H1 (cell line): ENCODE results near the gene CGREF1.

Source experiments
- EZH2 ChIP-seq: fragments of 200-600 bp; sonication (generic); IDR thresholded peaks from 2 replicates; pipeline ENCODE4 v1.7.1; 2012; ENCODE audit warnings: low read depth, mild to moderate bottlenecking, moderate library complexity, low read length, inconsistent platforms; ENCODE audit not compliant: severe bottlenecking
- JUND ChIP-seq: IDR thresholded peaks from 2 replicates; pipeline ENCODE4 v1.6.1; 2011; ENCODE audit warnings: mild to moderate bottlenecking, improper control_type of control experiment, low read length
- KDM1A ChIP-seq: fragments of 200-600, 300-600 bp; sonication (generic); IDR thresholded peaks from 2 replicates; pipeline ENCODE4 v1.7.1; 2016; ENCODE audit warnings: mild to moderate bottlenecking, low read length, borderline replicate concordance
- POLR2A ChIP-seq, 2 experiments: IDR thresholded peaks; 1 replicate in 1 of 2; 2 replicates in 1 of 2; pipeline ENCODE4 v1.6.1; 2011; ENCODE audit warnings: low read depth in 2 of 2, low read length in 2 of 2, mild to moderate bottlenecking in 2 of 2; ENCODE audit errors: control extremely low read depth in 1 of 2
- POLR2AphosphoS5 ChIP-seq: IDR thresholded peaks from 2 replicates; pipeline ENCODE4 v1.6.1; 2011; ENCODE audit warnings: low read depth, low read length
- RAD21 ChIP-seq, 2 experiments: IDR thresholded peaks in 1 of 2; conservative IDR thresholded peaks in 1 of 2; 2 replicates each; pipeline ENCODE4 v1.6.1; 2011; ENCODE audit warnings: low read depth in 2 of 2, low read length in 2 of 2, improper control_type of control experiment in 1 of 2, inconsistent platforms in 1 of 2, mild to moderate bottlenecking in 1 of 2, moderate library complexity in 1 of 2
- ZNF274 ChIP-seq: IDR thresholded peaks from 2 replicates; pipeline ENCODE4 v1.7.0; 2012; ENCODE audit warnings: low read length, borderline replicate concordance; ENCODE audit errors: extremely low read depth
- TF ChIP-seq, protein P1 (sequence below), 3 experiments: IDR thresholded peaks; 1 replicate in 2 of 3; 2 replicates in 1 of 3; pipeline versions ENCODE4 v1.5.1 to v1.6.1; 2011; ENCODE audit warnings: low read length in 3 of 3, mild to moderate bottlenecking in 3 of 3, inconsistent platforms in 2 of 3, low read depth in 1 of 3, moderate library complexity in 1 of 3; ENCODE audit not compliant: insufficient read depth in 1 of 3; ENCODE audit errors: control extremely low read depth in 1 of 3

GRCh38 chr2:27164960-27165763 is 46.2 kb upstream of the CGREF1 start:
- TF ChIP-seq, protein P1, sequence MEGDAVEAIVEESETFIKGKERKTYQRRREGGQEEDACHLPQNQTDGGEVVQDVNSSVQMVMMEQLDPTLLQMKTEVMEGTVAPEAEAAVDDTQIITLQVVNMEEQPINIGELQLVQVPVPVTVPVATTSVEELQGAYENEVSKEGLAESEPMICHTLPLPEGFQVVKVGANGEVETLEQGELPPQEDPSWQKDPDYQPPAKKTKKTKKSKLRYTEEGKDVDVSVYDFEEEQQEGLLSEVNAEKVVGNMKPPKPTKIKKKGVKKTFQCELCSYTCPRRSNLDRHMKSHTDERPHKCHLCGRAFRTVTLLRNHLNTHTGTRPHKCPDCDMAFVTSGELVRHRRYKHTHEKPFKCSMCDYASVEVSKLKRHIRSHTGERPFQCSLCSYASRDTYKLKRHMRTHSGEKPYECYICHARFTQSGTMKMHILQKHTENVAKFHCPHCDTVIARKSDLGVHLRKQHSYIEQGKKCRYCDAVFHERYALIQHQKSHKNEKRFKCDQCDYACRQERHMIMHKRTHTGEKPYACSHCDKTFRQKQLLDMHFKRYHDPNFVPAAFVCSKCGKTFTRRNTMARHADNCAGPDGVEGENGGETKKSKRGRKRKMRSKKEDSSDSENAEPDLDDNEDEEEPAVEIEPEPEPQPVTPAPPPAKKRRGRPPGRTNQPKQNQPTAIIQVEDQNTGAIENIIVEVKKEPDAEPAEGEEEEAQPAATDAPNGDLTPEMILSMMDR (IDR thresholded peaks at IDR 0.05; ENCODE audit: control extremely low read depth in 1 of 3, insufficient read depth in 1 of 3, low read depth in 1 of 3, low read length in 3 of 3): no peak
- TF ChIP-seq POLR2AphosphoS5 (no peak), EZH2 (no peak), POLR2A (IDR thresholded peaks at IDR 0.05; ENCODE audit: control extremely low read depth in 1 of 2, low read depth in 2 of 2, low read length in 2 of 2) (no peak), JUND (no peak), KDM1A (no peak), RAD21 (IDR thresholded peaks at IDR 0.05 in 1 of 2, conservative IDR thresholded peaks at IDR 0.05 in 1 of 2; ENCODE audit: low read depth in 2 of 2, low read length in 2 of 2) (no peak), ZNF274 (no peak)
